ENCODE results near the gene MORN1.

DNA sequence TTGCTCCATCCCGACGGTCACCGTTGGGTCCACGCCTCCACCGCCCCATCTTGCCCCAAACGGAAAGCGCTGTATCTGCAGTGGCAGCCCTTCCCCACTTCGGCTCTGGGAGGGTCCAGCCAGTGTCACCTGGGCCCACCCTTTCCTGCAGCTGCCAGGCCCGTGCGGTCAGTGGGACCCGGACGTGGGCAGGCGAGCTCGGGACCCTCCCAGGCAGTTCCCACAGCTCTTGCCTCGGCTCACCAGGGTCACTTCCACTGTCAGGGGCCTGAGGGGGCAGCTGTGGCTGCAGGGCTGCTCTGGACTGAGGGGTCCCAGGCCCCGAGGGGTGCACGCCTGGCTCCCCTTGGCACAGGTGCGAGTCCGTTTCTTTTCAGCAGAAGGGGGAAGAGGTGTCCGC, 82.5 kb downstream of the MORN1 start:
- TF ChIP-seq, protein P1, sequence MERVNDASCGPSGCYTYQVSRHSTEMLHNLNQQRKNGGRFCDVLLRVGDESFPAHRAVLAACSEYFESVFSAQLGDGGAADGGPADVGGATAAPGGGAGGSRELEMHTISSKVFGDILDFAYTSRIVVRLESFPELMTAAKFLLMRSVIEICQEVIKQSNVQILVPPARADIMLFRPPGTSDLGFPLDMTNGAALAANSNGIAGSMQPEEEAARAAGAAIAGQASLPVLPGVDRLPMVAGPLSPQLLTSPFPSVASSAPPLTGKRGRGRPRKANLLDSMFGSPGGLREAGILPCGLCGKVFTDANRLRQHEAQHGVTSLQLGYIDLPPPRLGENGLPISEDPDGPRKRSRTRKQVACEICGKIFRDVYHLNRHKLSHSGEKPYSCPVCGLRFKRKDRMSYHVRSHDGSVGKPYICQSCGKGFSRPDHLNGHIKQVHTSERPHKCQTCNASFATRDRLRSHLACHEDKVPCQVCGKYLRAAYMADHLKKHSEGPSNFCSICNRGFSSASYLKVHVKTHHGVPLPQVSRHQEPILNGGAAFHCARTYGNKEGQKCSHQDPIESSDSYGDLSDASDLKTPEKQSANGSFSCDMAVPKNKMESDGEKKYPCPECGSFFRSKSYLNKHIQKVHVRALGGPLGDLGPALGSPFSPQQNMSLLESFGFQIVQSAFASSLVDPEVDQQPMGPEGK (CRISPR knock-in tag; IDR thresholded peaks at IDR 0.05; ENCODE audit: borderline replicate concordance): no peak
- TF ChIP-seq ZNF70 (CRISPR knock-in tag; IDR thresholded peaks at IDR 0.05) (no peak), ARNTL (CRISPR knock-in tag; IDR thresholded peaks at IDR 0.05; ENCODE audit: borderline replicate concordance, low read depth) (no peak), ZC3H10 (CRISPR knock-in tag; IDR thresholded peaks at IDR 0.05) (no peak), ZFP3 (CRISPR knock-in tag; IDR thresholded peaks at IDR 0.05) (no peak), RARB (CRISPR knock-in tag; IDR thresholded peaks at IDR 0.05) (no peak), BACH2 (CRISPR knock-in tag; IDR thresholded peaks at IDR 0.05; ENCODE audit: borderline replicate concordance) (no peak)
- TF ChIP-seq, protein P2, sequence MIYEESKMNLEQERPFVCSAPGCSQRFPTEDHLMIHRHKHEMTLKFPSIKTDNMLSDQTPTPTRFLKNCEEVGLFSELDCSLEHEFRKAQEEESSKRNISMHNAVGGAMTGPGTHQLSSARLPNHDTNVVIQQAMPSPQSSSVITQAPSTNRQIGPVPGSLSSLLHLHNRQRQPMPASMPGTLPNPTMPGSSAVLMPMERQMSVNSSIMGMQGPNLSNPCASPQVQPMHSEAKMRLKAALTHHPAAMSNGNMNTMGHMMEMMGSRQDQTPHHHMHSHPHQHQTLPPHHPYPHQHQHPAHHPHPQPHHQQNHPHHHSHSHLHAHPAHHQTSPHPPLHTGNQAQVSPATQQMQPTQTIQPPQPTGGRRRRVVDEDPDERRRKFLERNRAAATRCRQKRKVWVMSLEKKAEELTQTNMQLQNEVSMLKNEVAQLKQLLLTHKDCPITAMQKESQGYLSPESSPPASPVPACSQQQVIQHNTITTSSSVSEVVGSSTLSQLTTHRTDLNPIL (CRISPR knock-in tag; IDR thresholded peaks at IDR 0.05; ENCODE audit: low read depth): no peak
- TF ChIP-seq, protein P3, sequence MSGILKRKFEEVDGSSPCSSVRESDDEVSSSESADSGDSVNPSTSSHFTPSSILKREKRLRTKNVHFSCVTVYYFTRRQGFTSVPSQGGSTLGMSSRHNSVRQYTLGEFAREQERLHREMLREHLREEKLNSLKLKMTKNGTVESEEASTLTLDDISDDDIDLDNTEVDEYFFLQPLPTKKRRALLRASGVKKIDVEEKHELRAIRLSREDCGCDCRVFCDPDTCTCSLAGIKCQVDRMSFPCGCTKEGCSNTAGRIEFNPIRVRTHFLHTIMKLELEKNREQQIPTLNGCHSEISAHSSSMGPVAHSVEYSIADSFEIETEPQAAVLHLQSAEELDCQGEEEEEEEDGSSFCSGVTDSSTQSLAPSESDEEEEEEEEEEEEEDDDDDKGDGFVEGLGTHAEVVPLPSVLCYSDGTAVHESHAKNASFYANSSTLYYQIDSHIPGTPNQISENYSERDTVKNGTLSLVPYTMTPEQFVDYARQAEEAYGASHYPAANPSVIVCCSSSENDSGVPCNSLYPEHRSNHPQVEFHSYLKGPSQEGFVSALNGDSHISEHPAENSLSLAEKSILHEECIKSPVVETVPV (CRISPR knock-in tag; IDR thresholded peaks at IDR 0.05): no peak
